Mucosa of descending colon (tissue), 3 donors: ENCODE data around the gene ABLIM2. TPM values are rescaled to one million over a fixed set of nuclear protein-coding genes. Genes with fewer than 3 reads are reported as not detected.

Experiments
- ATAC-seq: fragments of 200-7000 bp; cut with Tn5 transposase; one replicate; pipeline ENCODE4 v1.9.1; 2020; ENCODE audit warnings: mild to moderate bottlenecking, moderate library complexity
- DNase-seq, 3 donors: peaks; one replicate each; pipeline ENCODE4 v3.0.0-alpha.2; 2020
- H3K36me3 ChIP-seq: fragments of 200-600 bp; one replicate; pipeline ENCODE4 v1.8.0; 2021; ENCODE audit warnings: low read depth, mild to moderate bottlenecking
- H3K4me1 ChIP-seq: fragments of 200-600 bp; one replicate; pipeline ENCODE4 v1.8.0; 2021; ENCODE audit warnings: low read depth, mild to moderate bottlenecking
- H3K4me3 ChIP-seq: fragments of 200-600 bp; one replicate; pipeline ENCODE4 v1.8.0; 2021; ENCODE audit warnings: mild to moderate bottlenecking
- H3K9me3 ChIP-seq: fragments of 200-600 bp; one replicate; pipeline ENCODE4 v1.8.0; 2021; ENCODE audit warnings: mild to moderate bottlenecking
- CTCF ChIP-seq: fragments of 200-600 bp; IDR thresholded peaks from one replicate; pipeline ENCODE4 v1.8.0; 2022; ENCODE audit warnings: antibody characterized with exemption, mild to moderate bottlenecking
- intact Hi-C, 2 donors: fragments of 100-400 bp; cut with DNase I in 1 of 2; cut with micrococcal nuclease in 1 of 2; formaldehyde crosslinking; loops; one replicate each; pipeline versions ENCODE4 v1.11.0 to v1.11.1; 2022; cut with DNase I, micrococcal nuclease
- total RNA-seq, 3 donors: library from RNA; stranded (reverse); fragmentation: NEBNext Ultra II Directional in 2 of 3; extraction: Animal tissue kit (Norgen Biotek cat#: 25700) in 2 of 3; gene quantifications; one replicate each; pipeline versions ENCODE4 v1.2.1 to v1.2.4, GENCODE V29; 2021 to 2023
- donor health status: DM: no; HTN: no; CAD: no; lungs with moderate emphysema.
- donor health status: DM: no; HTN: no; CAD: no.
- donor health status: DM: no; HTN: yes; CAD: no.

The ABLIM2 gene
- total RNA-seq, 3 donors from 2014 or later: 15.0 to 15.8 (median 15.5) TPM

DNA sequence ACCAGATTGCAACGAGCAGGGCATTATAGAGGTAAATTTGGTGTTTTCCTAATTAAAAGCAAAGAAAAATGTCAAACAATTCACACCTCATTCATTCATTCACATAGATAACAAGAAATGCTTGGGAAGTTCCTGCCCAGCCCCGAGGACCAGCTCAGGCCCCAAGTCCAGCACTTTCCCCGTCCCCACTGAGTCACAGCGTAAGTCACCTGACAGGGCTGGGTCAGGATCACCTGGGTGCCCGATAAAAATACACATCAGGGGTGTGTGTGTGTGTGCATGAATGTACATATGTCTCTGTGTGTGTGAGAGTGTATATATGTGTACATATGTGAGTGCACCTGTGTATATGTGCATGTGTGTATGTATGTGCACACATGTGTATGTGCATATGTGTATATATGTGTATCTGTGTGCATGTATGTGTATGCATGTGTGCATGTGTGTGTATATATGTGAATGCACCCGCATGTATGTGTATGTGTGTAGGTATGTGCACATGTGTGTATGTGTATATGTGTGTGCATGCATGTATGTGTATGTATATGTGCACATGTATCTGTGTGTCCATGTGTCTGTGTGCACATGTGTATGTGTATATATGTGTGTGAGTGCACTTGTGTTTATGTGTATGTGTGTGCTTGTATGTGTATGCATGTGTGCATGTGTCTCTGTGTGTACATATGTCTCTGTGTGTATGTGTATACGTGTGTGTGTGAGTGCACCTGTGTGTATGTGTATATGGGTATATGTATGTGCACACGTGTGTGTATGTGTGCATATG, 21.9 kb upstream of the ABLIM2 start:
- H3K9me3 ChIP-seq: no peaks in the 10 kb centered on the region
- ATAC-seq (no peak), DNase-seq (no peak)
- intact Hi-C loops: no loop called here
- H3K36me3 ChIP-seq: no peaks in the 10 kb centered on the region
- TF ChIP-seq CTCF: no peak
- peaks cover 18% of the 10 kb centered on the region for H3K4me1 ChIP-seq
- no peak overlapping the region for H3K4me3 ChIP-seq

DNA sequence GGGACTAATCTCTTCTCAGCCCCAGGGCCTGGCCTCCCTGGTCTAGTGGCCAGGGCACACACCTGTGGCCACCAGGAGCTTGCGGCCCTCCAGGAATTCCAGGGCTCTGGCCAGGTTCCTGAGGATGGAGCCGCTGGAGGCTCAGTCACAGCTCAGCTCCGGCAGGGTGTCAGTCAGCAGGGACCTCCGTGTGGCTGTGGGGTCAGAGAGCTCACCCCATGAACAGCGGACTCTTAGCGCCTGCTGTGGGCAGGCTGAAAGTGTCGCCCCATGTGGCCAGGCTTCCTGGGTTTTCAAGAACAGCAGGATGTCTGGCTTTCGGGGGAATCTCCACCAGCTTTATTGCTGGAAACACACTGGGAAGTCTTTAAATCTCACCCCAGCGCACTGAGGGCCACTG, 21.2 kb upstream of the ABLIM2 start:
- no peak overlapping the region for H3K4me3 ChIP-seq
- no peaks in the 10 kb centered on the region for H3K9me3 ChIP-seq
- no peaks in the 10 kb centered on the region for H3K36me3 ChIP-seq
- no peak for TF ChIP-seq CTCF
- ATAC-seq: no peak
- DNase-seq: no peak
- intact Hi-C loops: no loop called here
- H3K4me1 ChIP-seq: peaks cover 18% of the 10 kb centered on the region

GRCh38 chr4:8179074-8179473, 20.5 kb upstream of the ABLIM2 start:
- Histone ChIP-seq H3K9me3 (no peaks in the 10 kb centered on the region), H3K4me1 (peaks cover 18% of the 10 kb centered on the region), H3K36me3 (no peaks in the 10 kb centered on the region), H3K4me3 (no peak overlapping the region)
- no peak for ATAC-seq
- TF ChIP-seq CTCF: no peak
- DNase-seq: no peak
- intact Hi-C loops: no loop called here

DNA sequence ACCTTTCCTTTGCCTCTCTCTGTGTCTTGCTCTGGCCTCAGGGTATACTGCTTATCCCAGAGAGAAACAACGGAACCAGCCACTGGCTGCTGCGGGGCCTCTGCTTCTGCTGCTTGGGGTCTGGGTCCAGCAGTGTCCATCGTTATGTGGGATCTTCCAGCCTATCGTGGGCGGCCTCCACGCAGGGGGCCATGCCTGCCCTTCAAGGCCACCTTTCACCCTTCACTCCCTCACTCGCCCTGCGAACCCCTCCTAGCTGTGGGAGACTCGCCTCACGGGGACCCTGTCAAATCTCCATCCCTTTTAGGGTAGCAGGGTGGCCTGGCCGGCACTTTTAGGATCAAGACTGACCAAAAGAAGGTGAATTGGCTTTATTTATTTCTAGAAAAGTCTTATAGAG, 19.3 kb upstream of the ABLIM2 start:
- no peaks in the 10 kb centered on the region for H3K36me3 ChIP-seq
- H3K4me3 ChIP-seq: no peak overlapping the region
- peaks cover 16% of the 10 kb centered on the region for H3K4me1 ChIP-seq
- ATAC-seq: no peak
- TF ChIP-seq CTCF: no peak
- intact Hi-C loops: no loop called here
- H3K9me3 ChIP-seq: no peaks in the 10 kb centered on the region
- no peak for DNase-seq

GRCh38 chr4:8177552-8177951, 18.9 kb upstream of the ABLIM2 start:
- ATAC-seq (no peak), DNase-seq (no peak)
- no peak overlapping the region for H3K4me3 ChIP-seq
- intact Hi-C loops: no loop called here
- peaks cover 12% of the 10 kb centered on the region for H3K4me1 ChIP-seq
- no peaks in the 10 kb centered on the region for H3K9me3 ChIP-seq
- TF ChIP-seq CTCF: no peak
- no peaks in the 10 kb centered on the region for H3K36me3 ChIP-seq
